Left lobe of liver (tissue), 2 donors: ENCODE results near the gene FOXL2. TPM values are rescaled to one million over a fixed set of nuclear protein-coding genes. Genes with fewer than 3 reads are reported as not detected.

Source experiments
- ATAC-seq: fragments of 200-7000 bp; cut with Tn5 transposase; one replicate; pipeline ENCODE4 v1.9.1; 2020; ENCODE audit warnings: mild to moderate bottlenecking, moderate library complexity
- DNase-seq: peaks from one replicate; pipeline ENCODE4 v3.0.0-alpha.2; 2020; ENCODE audit warnings: low spot score
- total RNA-seq: library from RNA; stranded (reverse); gene quantifications from one replicate; pipeline ENCODE4 v1.2.1, GENCODE V29; 2021
- donor health status: DM: no; HTN: no; CAD: no; lungs with moderate emphysema.
- donor health status: DM: no; HTN: yes; CAD: no.

Gene FOXL2
- total RNA-seq, result 0.10 TPM

- DNase-seq (peak; percentile 41), ATAC-seq (peak; percentile 5)
Observed at GRCh38 chr3:138946663-138947494, at the start of gene FOXL2, which contains the start of gene FOXL2NB. Gene FOXL2 (minus strand): TSS chr3:138947137. CDS start chr3:138946722, 415 bp downstream. Gene FOXL2NB (plus strand): TSS chr3:138947217. CDS start chr3:138947365, 148 bp downstream.

GRCh38 chr3:138995706-138996105 is 48.8 kb upstream of the FOXL2 start:
- ATAC-seq (no peak), DNase-seq (no peak)

- no peak for ATAC-seq
- DNase-seq, result no peak
Observed at GRCh38 chr3:138987181-138987580, 40.2 kb upstream of the FOXL2 start.

- DNase-seq, result no peak
Observed at GRCh38 chr3:138985932-138986331, 39.0 kb upstream of the FOXL2 start.

GRCh38 chr3:138984816-138985215 is 37.9 kb upstream of the FOXL2 start:
- DNase-seq, result no peak
- ATAC-seq, result no peak

More at GRCh38 chr3:138985932-138986331, 39.0 kb upstream of the FOXL2 start:
- ATAC-seq, result no peak

- ATAC-seq, result no peak
- DNase-seq, result no peak
Observed at GRCh38 chr3:138976047-138976446, 29.1 kb upstream of the FOXL2 start.

GRCh38 chr3:138975351-138975750 is 28.4 kb upstream of the FOXL2 start:
- ATAC-seq (no peak), DNase-seq (no peak)

- no peak for DNase-seq
- ATAC-seq, result no peak
Observed at GRCh38 chr3:138974462-138974861, 27.5 kb upstream of the FOXL2 start.

GRCh38 chr3:138972941-138973340 is 26.0 kb upstream of the FOXL2 start:
- no peak for DNase-seq
- no peak for ATAC-seq

- ATAC-seq, result no peak
- no peak for DNase-seq
Observed at GRCh38 chr3:138971766-138972320, 24.9 kb upstream of the FOXL2 start.

- no peak for DNase-seq
- ATAC-seq, result no peak
Observed at GRCh38 chr3:138964923-138965322, 18.0 kb upstream of the FOXL2 start.

- DNase-seq (no peak), ATAC-seq (no peak)
Observed at GRCh38 chr3:138964264-138964663, 17.3 kb upstream of the FOXL2 start.

GRCh38 chr3:138962854-138963560 is 16.1 kb upstream of the FOXL2 start:
- no peak for DNase-seq
- ATAC-seq, result no peak

- ATAC-seq (no peak), DNase-seq (no peak)
Observed at GRCh38 chr3:138960417-138960852, 13.5 kb upstream of the FOXL2 start.

- peak; percentile 8 for DNase-seq
Observed at GRCh38 chr3:138950701-138951100, 3.8 kb upstream of the FOXL2 start.

GRCh38 chr3:138950006-138950644 is 3.2 kb upstream of the FOXL2 start:
- ATAC-seq (peak; percentile 62), DNase-seq (peak; percentile 39)

More at GRCh38 chr3:138950701-138951100, 3.8 kb upstream of the FOXL2 start:
- ATAC-seq, result no peak

- DNase-seq (peak; percentile 14), ATAC-seq (no peak)
Observed at GRCh38 chr3:138949445-138950005, 2.6 kb upstream of the FOXL2 start.

GRCh38 chr3:138949002-138949418 is 2.1 kb upstream of the FOXL2 start:
- DNase-seq, result peak; percentile 8
- no peak for ATAC-seq

GRCh38 chr3:138948371-138949001 is 1.5 kb upstream of the FOXL2 start:
- DNase-seq, result peak; percentile 19
- no peak for ATAC-seq

- ATAC-seq, result no peak
- peak; percentile 12 for DNase-seq
Observed at GRCh38 chr3:138947495-138948121, 671 bp upstream of the FOXL2 start.
